Activated T-cell treated with anti-CD3 and anti-CD28 coated beads, Interleukin-2, amount 50 U/mL, for 48 hours (primary cell): ENCODE results near the gene LARP1.
"Not testable (repeated sequence)": the region's sequence is repeated elsewhere in the genome, so short reads cannot be mapped to it uniquely, and the experiment has no call there.

Experiments
- DNase-seq, 2 experiments: peaks; one replicate each; pipeline ENCODE4 v3.0.0-alpha.2; 2020

The LARP1 gene

GRCh38 chr5:154797762-154798161 is 42.6 kb downstream of the LARP1 start:
- DNase-seq, result no peak

DNA sequence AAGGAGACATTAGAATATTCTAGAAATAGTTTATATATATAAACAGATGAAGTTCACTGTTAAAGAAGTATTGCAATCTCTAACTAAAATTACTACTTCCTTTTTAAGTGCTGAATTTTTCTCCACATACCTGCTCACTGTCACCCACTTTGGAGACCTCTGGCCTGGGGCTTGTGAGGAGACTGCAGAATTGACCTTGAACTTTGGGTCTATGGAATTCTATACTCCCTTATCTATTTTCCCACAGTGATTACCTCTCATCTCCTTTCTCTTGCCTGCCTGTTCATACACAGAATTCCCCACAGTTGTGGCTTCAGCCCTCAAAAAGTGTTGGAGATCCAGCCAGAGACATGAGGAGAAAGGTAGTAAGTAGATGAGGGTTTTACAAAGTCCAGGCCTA is 45.4 kb downstream of the LARP1 start:
- DNase-seq, result no peak

DNA sequence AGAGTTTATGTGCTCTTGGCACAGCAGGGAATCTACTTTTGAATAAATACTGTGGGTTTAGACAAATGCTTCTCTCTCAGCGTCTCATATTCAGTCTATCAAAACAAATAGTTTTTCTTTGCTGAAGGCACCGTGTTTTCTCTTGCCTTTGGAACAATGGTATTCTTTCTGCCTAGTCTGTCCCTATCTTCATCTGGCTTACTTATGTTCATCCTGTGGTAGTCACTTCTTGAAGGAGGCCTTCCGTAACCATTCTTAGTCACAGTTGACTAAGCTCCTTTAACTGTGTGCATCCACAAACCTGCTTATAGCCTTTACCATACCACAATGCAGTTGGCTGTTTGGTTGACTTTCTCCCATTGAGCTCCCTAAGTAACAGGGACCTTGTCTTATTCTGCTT is 45.9 kb downstream of the LARP1 start:
- no peak for DNase-seq

DNA sequence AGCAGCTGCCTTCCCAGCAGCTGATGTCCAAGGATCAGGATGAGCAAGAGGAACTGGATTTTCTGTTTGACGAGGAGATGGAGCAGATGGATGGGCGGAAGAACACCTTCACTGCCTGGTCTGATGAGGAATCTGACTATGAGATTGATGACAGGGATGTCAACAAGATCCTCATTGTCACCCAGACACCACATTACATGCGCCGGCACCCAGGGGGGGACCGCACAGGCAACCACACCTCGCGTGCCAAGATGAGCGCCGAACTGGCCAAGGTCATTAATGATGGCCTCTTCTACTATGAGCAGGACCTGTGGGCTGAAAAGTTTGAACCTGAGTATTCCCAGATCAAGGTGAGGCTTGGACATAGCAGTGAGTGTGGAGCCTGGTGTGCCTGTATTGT is 46.9 kb downstream of the LARP1 start:
- DNase-seq, result no peak

GRCh38 chr5:154806176-154806575 is 51.0 kb downstream of the LARP1 start:
- DNase-seq, result no peak

DNA sequence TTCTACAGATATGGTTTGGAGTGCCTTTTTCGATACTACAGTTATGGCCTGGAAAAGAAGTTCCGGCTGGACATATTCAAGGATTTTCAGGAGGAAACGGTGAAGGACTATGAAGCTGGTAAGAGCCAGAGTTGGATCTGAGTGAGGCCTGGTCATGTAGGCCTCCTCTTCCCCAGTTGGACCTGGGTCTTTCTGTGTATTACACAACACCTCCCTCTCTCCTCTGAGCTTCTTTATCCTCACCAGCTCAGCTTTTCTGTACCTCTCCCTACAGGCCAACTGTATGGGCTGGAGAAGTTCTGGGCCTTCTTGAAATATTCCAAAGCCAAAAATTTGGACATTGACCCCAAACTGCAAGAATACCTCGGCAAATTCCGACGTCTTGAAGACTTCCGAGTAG is 56.1 kb downstream of the LARP1 start:
- no peak for DNase-seq

GRCh38 chr5:154811653-154812465 is 56.7 kb downstream of the LARP1 start:
- DNase-seq, result peak; percentile 69 to 72

- DNase-seq, result no peak
These were observed 58.0 kb downstream of the LARP1 start for GRCh38 chr5:154813158-154813557.

DNA sequence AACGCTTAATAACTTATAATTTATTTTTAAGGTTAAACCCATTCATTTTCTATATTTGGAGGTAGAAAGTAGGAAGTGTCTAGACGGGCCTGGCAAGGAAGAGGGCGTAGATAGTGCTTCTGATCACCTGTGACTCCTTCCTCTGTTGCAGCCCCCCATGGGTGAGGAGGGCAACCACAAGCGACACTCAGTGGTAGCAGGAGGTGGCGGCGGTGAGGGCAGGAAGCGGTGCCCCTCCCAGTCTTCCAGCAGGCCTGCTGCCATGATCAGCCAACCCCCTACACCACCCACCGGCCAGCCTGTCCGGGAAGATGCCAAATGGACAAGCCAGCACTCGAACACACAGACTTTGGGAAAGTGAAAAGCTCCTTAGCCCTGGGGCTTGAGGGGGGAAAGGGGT is 58.6 kb downstream of the LARP1 start:
- peak in 1 of 2 experiments; percentile 31 for DNase-seq

DNA sequence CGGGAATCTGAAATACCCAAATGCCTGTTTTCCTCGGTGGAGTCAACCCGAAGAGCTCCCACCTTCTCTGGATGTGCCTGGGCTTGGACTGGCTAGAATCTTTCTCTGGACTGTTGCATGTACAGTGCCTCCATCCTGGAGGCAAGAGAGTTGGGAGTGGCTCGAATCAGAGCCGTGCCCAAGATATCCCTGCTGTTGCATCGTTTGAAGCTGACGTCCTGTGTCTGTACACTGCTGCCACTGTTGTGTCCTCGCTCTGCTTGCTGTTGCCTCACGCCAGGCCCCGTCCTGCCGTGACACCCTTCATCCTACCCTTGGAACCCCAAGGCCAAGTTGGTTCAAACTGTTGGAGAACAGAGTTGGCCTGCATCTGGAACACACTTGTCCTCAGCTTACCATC is 59.8 kb downstream of the LARP1 start:
- no peak for DNase-seq

DNA sequence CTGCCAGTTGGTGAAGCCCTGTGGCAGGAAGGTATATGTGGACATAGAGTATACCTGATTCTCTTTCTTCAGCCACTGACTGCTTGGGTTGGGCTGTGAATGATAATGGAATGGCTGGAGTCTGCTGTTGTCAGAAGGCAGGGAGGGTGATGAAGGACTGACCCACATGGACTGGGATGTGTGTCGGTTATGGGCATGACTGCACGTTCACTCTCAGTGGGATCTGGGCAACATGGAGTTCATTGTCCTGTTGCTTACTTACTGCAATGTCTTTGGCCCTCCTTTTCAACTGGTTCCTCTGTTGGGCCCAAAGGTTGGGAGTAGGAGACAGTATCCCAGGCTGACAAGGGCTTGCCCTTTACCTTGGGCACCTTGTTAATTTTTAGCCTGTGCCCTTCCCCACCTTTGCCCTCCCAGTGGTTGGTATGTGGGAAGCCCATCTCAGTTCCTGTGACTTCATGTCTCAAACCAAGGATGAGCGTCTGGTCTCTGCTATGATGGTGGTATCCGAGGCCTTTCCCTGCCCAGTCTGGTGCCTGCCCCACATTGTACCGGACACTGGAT is 60.6 kb downstream of the LARP1 start:
- no peak for DNase-seq

- no peak for DNase-seq
These were observed 61.8 kb downstream of the LARP1 start for GRCh38 chr5:154816891-154817492.

GRCh38 chr5:154817815-154818214 is 62.6 kb downstream of the LARP1 start:
- no peak for DNase-seq

DNA sequence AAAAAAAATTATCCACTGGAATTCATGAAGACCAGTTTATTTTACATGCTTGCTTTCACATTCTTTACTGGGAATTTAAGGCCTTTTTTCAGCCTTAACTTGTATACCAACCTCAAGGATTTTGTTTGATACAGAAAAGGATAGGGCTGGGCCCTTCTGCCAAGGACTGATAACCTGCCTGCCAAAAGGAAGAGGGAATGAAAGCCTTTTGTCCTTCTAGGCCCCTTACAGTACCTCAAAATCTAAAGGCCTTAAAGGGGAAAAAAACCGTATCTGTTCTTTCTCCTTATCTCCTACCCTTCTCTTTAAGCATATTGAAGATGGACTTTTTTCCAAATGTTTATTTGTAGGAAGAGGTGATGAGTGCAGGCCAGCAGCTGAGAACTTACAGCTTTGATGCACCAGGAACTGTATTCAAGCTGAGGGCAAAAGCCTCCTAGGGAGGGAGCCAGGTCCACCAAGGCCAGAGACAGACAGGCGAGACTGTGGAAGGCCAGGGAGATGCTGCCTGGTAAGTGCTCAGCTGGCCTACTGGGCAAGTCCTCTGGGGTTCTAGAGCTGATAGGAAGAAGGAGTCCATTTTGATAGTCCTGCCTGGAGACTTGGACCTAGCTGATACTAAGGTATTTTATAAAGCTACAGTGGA is 63.4 kb downstream of the LARP1 start:
- no peak for DNase-seq

DNA sequence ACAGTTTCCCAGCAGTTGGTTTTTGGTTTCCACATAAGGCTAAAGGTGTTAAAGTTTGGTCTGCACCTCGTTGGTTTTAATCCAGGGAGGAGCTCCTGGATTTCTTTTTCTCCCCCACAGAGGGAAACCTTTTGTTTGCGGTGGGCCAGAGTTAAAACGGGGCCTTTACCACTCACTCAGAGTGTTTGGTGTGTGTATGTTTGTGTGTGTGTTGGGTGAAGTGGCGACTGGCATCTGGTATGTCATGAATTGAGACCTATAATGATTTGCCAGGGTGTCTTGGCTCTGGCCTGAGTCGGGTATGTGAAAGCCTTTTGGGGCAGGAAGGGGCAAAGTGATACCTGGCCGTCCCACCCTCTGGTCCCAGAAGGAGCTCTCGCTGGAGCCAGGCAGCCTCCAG is 64.4 kb downstream of the LARP1 start:
- DNase-seq, result no peak

GRCh38 chr5:154820383-154820782 is 65.2 kb downstream of the LARP1 start:
- DNase-seq, result no peak

DNA sequence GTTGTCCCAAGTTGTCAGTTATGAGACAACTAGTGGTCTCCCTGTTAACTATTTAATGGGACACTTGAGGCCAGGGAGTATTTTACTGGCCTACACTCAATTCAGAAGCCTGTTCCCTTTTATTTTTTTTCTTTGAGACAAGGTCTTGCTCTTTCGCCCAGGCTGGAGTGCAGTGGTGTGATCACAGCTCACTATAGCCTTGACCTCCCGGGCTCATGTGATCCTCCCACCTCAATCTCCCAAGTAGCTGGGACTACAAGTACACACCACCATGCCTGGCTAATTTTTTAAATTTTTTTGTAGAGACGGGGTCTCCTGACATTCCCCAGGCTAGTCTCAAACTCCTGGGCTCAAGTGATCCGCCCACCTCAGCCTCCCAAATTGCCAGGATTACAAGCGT is 67.7 kb downstream of the LARP1 start:
- not testable (repeated sequence) for DNase-seq

DNA sequence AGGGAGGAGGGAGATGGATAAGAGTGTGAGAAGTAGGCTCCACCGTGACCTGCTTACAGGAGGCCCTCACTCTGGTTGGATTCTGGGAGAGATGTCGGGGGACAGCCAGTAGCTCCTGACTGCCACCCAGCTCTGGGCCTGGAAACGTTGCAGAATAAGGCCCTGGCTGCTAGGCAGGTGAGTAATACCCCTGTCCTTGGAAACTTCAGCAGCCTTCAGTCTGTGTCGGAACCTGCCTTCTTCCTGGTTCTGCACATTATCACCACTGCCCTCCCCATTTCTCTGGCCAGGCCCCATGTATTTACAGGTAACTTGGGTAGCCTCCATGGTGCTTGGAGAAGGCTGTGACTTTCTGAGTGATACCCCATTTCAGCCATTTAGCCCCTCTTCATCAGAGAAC is 68.4 kb downstream of the LARP1 start:
- no peak for DNase-seq

DNA sequence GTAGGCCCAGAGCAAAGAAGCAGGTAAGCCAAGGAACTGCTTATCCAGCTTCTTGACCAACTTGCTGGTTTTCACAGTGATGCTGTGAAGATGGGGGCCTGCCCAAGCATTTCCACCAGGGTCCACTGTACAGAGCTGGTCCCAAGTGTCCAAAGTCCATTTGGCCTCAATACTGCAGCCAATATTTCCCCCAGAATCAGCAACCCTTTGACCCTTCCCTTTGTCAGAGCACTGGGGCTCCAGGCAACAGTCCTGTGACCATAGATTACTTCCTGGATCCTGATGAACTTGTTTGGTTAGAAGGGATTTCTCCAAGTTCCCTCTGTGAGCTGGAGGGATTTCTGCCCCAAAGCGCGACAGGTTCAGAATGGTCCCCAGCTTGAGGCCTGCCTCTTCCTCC is 68.9 kb downstream of the LARP1 start:
- no peak for DNase-seq

- DNase-seq, result no peak
These were observed 74.0 kb downstream of the LARP1 start for GRCh38 chr5:154829181-154829588.

- peak; percentile 49 to 57 for DNase-seq
These were observed 74.5 kb downstream of the LARP1 start for GRCh38 chr5:154829589-154830218.

- no peak for DNase-seq
These were observed 75.0 kb downstream of the LARP1 start for GRCh38 chr5:154830219-154830595.

GRCh38 chr5:154830596-154830995 is 75.4 kb downstream of the LARP1 start:
- no peak for DNase-seq
